Measurements from ENCODE around the gene MACF1. TPM values are rescaled to one million over a fixed set of nuclear protein-coding genes. Genes with fewer than 3 reads are reported as not detected.
"Not testable (repeated sequence)": the region's sequence is repeated elsewhere in the genome, so short reads cannot be mapped to it uniquely, and the experiment has no call there.

The MACF1 gene
- total and polyA plus RNA-seq, 12 donors = 85.3 to 379 (median 305) TPM

- peaks cover 0 to 100% (median 94%) of the 10 kb centered on the region in 9 donors for H3K36me3 ChIP-seq
- no peaks in the 10 kb centered on the region for H3K9me3 ChIP-seq
- H3K4me1 ChIP-seq = no peaks in the 10 kb centered on the region
- H3K27me3 ChIP-seq = no peaks in the 10 kb centered on the region
- H3K4me3 ChIP-seq = no peak overlapping the region
- DNase-seq = no peak
- WGBS, 2 donors = 86% methylated on average over 2 of the region's 2 CpGs
- no peak for ATAC-seq
- no peak overlapping the region for H3K27ac ChIP-seq
- intact Hi-C loops (cut with DNase I) = loop anchor here in 3 of 10 donors (10.0 kb wide), 3 partner anchors 76 to 116 kb away; no protein-coding TSS in a partner anchor
- no peak for TF ChIP-seq CTCF (IDR thresholded peaks at IDR 0.05)
These were observed 236.4 kb downstream of the MACF1 start for GRCh38 chr1:39440856-39441255.

- no peak overlapping the region for H3K27ac ChIP-seq
- no peaks in the 10 kb centered on the region for H3K4me1 ChIP-seq
- H3K4me3 ChIP-seq = no peak overlapping the region
- DNase-seq = no peak
- ATAC-seq = no peak
- H3K27me3 ChIP-seq = no peaks in the 10 kb centered on the region
- no peak for TF ChIP-seq CTCF (IDR thresholded peaks at IDR 0.05)
- intact Hi-C loops (cut with DNase I) = loop anchor here in 3 of 10 donors (10.0 kb wide), 3 partner anchors 77 to 117 kb away; no protein-coding TSS in a partner anchor
- H3K36me3 ChIP-seq = peaks cover 0 to 100% (median 94%) of the 10 kb centered on the region in 9 donors
- no peaks in the 10 kb centered on the region for H3K9me3 ChIP-seq
These were observed 237.3 kb downstream of the MACF1 start for GRCh38 chr1:39441797-39442196.

GRCh38 chr1:39445573-39445972 is 241.1 kb downstream of the MACF1 start:
- intact Hi-C loops (cut with DNase I) = loop anchor here in 4 of 10 donors (5.0 to 10.0 kb wide), 4 partner anchors 81 to 133 kb away; no protein-coding TSS in a partner anchor
- no peak for TF ChIP-seq CTCF (IDR thresholded peaks at IDR 0.05)

GRCh38 chr1:39446986-39447567 is 242.6 kb downstream of the MACF1 start:
- H3K27ac ChIP-seq = peak overlapping the region in 2 of 10 donors; percentile 5 to 57
- no peaks in the 10 kb centered on the region for H3K9me3 ChIP-seq
- WGBS, 2 donors = 74 to 77% methylated on average over 5 of the region's 5 CpGs
- H3K27me3 ChIP-seq = no peaks in the 10 kb centered on the region
- H3K36me3 ChIP-seq = peaks cover 0 to 100% (median 92%) of the 10 kb centered on the region in 9 donors
- ATAC-seq (no peak), DNase-seq (no peak)
- no peak overlapping the region for H3K4me3 ChIP-seq
- intact Hi-C loops (cut with DNase I) = loop anchor here in 4 of 10 donors (5.0 to 10.0 kb wide), 4 partner anchors 82 to 135 kb away; no protein-coding TSS in a partner anchor
- peaks cover 0 to 14% (median 0%) of the 10 kb centered on the region in 9 donors for H3K4me1 ChIP-seq
- no peak for TF ChIP-seq CTCF (IDR thresholded peaks at IDR 0.05)

More at GRCh38 chr1:39445573-39445972, 241.1 kb downstream of the MACF1 start:
- Histone ChIP-seq H3K9me3 (no peaks in the 10 kb centered on the region), H3K27me3 (no peaks in the 10 kb centered on the region), H3K27ac (no peak overlapping the region), H3K4me3 (no peak overlapping the region), H3K36me3 (peaks cover 0 to 100% (median 94%) of the 10 kb centered on the region in 9 donors), H3K4me1 (peaks cover 0 to 8% (median 0%) of the 10 kb centered on the region in 9 donors)
- ATAC-seq (no peak), DNase-seq (no peak)
- WGBS, 2 donors = 96 to 97% methylated on average over 2 of the region's 2 CpGs

- DNase-seq; H3K27me3 ChIP-seq; ATAC-seq; H3K4me3 ChIP-seq; H3K9me3 ChIP-seq; intact Hi-C loops (cut with DNase I): not testable (repeated sequence)
- peaks cover 0 to 100% (median 87%) of the 10 kb centered on the region in 9 donors for H3K36me3 ChIP-seq
- 86 to 96% methylated on average over 4 of the region's 4 CpGs for WGBS, 2 donors
- peak overlapping the region in 1 of 10 donors; percentile 19 for H3K27ac ChIP-seq
- peaks cover 0 to 17% (median 0%) of the 10 kb centered on the region in 9 donors for H3K4me1 ChIP-seq
These were observed 245.5 kb downstream of the MACF1 start for GRCh38 chr1:39450041-39450440.

Measured in heart right ventricle (tissue), 16 donors.